ENCODE results near the gene TEAD4.

DNA sequence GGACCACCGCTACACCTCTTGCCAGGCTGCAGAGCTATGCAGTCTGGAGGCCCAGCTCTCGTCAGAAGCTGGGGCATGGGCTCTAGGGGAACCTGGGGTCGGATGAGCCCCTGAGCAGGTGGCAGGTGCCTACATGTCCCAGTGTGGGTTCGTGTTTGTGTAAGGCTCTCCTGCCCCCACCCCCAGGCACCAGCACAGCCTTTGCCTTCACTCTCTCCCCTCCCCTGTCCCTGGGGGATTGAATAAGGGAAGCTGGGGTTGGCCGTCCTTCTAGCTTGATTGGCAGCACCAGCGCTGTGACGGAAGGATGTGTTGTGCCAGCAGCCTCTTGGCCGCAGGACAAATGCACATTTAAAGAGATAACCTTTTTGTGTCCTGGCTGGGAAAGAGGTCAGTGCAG lies 83.2 kb downstream of the TEAD4 start:
- TF ChIP-seq CTCF (IDR thresholded peaks at IDR 0.05; ENCODE audit: poor library complexity) (no peak), EZH2 (IDR thresholded peaks at IDR 0.05; ENCODE audit: borderline replicate concordance) (no peak)

Data from hepatocyte (in vitro differentiated cells).